ENCODE measurements around the gene PTGER1. TPM values are rescaled to one million over a fixed set of nuclear protein-coding genes. Genes with fewer than 3 reads are reported as not detected.

The PTGER1 gene
- total RNA-seq, 4 donors from 2014 or later: 0.31 to 1.3 (median 0.38) TPM; not detected in 1

DNA sequence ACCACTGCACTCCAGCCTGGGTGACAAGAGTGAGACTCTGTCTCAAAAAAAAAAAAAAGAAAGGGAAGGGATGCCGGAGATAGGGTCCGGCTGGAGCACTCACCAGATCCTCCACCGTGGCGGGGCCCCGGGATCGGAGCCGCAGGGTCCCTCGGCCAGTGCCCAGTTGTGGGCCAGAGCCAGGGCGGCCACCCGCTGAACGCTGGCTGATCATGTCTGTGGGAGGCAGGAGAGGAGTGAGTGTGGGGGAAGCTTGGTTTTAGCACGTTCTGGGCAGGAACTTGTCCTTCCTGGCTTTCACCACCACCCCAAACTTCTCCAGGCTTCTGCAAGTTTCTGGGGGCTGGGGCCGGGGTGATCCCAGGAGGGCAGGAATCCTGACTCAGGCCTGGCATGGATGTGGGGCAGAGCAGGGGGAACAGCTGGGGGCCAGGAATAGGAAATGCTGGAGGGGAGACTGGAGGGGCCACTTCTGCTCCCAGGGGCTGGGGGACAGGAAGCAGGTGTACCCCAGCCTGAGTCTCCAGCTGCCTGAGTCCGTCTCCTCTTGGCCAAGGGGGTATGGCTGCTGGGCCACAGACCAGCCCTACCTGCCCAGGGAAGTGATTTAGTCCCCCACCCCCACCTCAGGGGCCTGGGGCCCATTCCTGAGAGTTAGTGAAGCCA lies 4.3 kb upstream of the PTGER1 start:
- no peak for DNase-seq
- H3K27me3 ChIP-seq: peaks cover 0 to 13% (median 0%) of the 10 kb centered on the region in 4 donors
- intact Hi-C loops (cut with DNase I): no loop called here
- H3K36me3 ChIP-seq: peaks cover 6 to 75% (median 33%) of the 10 kb centered on the region in 3 donors
- peak overlapping the region in 1 of 4 donors; percentile 21 for H3K27ac ChIP-seq
- H3K9me3 ChIP-seq: no peaks in the 10 kb centered on the region
- no peak overlapping the region for H3K4me3 ChIP-seq
- no peak for TF ChIP-seq POLR2A (IDR thresholded peaks at IDR 0.05)
- TF ChIP-seq, protein P1, sequence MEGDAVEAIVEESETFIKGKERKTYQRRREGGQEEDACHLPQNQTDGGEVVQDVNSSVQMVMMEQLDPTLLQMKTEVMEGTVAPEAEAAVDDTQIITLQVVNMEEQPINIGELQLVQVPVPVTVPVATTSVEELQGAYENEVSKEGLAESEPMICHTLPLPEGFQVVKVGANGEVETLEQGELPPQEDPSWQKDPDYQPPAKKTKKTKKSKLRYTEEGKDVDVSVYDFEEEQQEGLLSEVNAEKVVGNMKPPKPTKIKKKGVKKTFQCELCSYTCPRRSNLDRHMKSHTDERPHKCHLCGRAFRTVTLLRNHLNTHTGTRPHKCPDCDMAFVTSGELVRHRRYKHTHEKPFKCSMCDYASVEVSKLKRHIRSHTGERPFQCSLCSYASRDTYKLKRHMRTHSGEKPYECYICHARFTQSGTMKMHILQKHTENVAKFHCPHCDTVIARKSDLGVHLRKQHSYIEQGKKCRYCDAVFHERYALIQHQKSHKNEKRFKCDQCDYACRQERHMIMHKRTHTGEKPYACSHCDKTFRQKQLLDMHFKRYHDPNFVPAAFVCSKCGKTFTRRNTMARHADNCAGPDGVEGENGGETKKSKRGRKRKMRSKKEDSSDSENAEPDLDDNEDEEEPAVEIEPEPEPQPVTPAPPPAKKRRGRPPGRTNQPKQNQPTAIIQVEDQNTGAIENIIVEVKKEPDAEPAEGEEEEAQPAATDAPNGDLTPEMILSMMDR (IDR thresholded peaks at IDR 0.05): no peak
- 79 to 84% methylated on average over 12 of the region's 14 CpGs for WGBS, 2 donors
- H3K4me1 ChIP-seq: peaks cover 24 to 55% (median 28%) of the 10 kb centered on the region in 3 donors

DNA sequence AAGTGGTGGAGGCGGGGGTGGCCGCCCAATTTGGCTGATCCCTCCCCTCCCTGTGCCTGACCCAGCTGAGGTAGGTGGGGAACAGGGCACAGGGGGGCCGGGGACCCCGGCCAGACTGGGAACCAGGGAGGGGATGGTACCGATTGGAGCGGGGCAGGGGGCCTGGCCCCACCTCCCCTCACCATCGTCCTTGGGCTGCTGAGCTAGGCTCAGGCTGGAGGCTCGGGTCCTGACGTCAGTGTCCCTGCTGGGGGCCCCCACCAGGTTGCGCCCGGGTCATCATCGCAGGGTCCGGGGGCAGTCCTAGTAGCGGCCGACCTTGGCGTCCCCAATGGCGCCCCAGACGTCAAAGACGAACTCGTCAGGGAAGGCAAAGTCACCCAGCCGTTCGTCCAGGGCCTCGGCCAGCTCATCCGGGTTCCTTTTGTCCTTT lies 3.0 kb upstream of the PTGER1 start:
- H3K27ac ChIP-seq: peak overlapping the region in 3 of 4 donors; percentile 70 to 77 (median 71)
- 81 to 90% methylated on average over 14 to 18 of the region's 24 CpGs for WGBS, 2 donors

DNA sequence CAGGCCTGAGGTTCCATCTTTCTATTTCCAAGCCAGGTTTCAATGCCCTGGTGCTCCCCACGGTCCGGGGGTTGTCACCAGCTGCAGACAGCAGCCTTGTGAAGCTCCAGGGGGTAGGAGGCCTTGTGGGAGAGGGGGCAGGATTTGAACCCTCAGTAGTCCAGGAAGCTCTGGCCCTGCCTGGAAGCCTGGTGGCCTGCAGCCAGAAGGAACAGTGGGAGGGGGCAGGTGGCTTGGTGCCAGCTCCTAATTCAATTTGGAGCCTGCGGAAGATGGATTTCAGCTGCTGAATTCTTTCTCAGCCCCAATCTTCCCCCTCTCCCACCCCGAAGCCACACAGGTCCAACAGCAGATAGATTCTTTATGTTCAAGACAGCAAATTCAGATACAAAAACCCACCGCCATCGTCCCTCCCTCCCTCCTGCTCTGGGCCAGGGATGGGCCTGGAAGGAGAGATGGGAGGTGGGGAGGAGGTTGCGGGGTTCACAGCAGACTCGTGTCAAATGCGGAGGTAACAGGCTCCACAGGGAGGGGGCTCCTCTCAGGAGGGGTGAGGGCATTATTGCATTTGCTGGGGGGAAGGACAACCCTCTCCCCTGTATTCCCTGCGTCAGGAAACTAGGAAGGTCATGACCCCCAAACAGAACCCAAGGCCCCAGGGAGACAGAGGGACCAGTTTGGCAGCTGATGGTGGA lies 2.4 kb upstream of the PTGER1 start:
- H3K4me1 ChIP-seq: peaks cover 27 to 74% (median 45%) of the 10 kb centered on the region in 3 donors
- H3K36me3 ChIP-seq: peaks cover 6 to 57% (median 30%) of the 10 kb centered on the region in 3 donors
- H3K4me3 ChIP-seq: peak overlapping the region in 1 of 4 donors; percentile 42
- intact Hi-C loops (cut with DNase I): no loop called here
- no peaks in the 10 kb centered on the region for H3K9me3 ChIP-seq
- H3K27me3 ChIP-seq: peaks cover 0 to 32% (median 0%) of the 10 kb centered on the region in 4 donors
- peak overlapping the region; percentile 22 to 77 (median 70) for H3K27ac ChIP-seq
- TF ChIP-seq, protein P1 (IDR thresholded peaks at IDR 0.05): no peak
- no peak for TF ChIP-seq POLR2A (IDR thresholded peaks at IDR 0.05)
- WGBS, 2 donors: 52 to 73% methylated on average over 4 to 5 of the region's 10 CpGs
- no peak for DNase-seq

More for the DNA sequence above, 3.0 kb upstream of the PTGER1 start:
- no peak for TF ChIP-seq POLR2A (IDR thresholded peaks at IDR 0.05)
- TF ChIP-seq, protein P1 (IDR thresholded peaks at IDR 0.05): no peak
- intact Hi-C loops (cut with DNase I): no loop called here
- Histone ChIP-seq H3K27me3 (peaks cover 0 to 27% (median 0%) of the 10 kb centered on the region in 4 donors), H3K4me1 (peaks cover 24 to 68% (median 40%) of the 10 kb centered on the region in 3 donors), H3K36me3 (peaks cover 6 to 62% (median 33%) of the 10 kb centered on the region in 3 donors), H3K9me3 (no peaks in the 10 kb centered on the region), H3K4me3 (no peak overlapping the region)
- no peak for DNase-seq

DNA sequence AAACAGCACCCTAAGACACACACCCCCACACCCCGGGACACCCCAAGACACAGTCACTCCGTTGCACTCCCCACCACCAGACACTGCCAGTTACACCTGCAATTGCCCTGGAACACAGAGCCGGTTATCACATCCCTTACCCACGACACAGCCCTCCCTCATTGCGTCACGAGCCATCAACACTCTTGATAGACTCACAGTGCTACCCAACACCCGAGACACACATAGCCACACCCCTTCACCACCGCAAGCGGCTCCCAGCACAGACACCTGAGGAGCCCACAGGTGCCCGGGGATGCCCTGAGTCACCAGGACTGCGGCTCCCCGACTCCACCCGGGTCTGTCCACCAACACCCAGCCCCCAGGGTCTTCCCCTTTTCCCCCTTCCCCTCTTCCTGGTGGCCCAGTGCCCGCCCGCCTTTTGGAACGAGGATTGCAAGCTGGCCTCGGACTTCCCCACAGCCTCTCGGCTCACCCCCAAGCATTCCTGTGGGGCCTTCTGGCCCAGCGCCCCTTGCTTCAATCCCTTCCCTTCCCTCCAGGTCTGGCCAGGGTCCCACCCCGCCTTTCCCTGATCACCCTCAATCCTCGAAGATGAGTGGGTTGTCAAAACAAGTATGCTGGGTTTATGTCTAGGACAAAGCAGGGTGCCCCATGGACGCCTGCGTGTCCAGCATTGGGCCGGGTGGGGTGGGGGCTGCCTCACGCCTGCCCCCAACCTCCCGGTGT lies 1.7 kb upstream of the PTGER1 start:
- no peak for DNase-seq
- intact Hi-C loops (cut with DNase I): no loop called here
- Histone ChIP-seq H3K4me1 (peaks cover 35 to 81% (median 50%) of the 10 kb centered on the region in 3 donors), H3K4me3 (peak overlapping the region in 2 of 4 donors; percentile 13 to 42), H3K9me3 (no peaks in the 10 kb centered on the region), H3K36me3 (peaks cover 6 to 49% (median 23%) of the 10 kb centered on the region in 3 donors), H3K27ac (peak overlapping the region; percentile 22 to 77 (median 70)), H3K27me3 (peaks cover 0 to 36% (median 0%) of the 10 kb centered on the region in 4 donors)
- TF ChIP-seq POLR2A (IDR thresholded peaks at IDR 0.05): no peak
- TF ChIP-seq, protein P1 (IDR thresholded peaks at IDR 0.05): no peak
- WGBS, 2 donors: 22 to 26% methylated on average over 19 to 22 of the region's 26 CpGs
